HCT116 (cell line): ENCODE results near the gene MCM8. TPM values are rescaled to one million over a fixed set of nuclear protein-coding genes. Genes with fewer than 3 reads are reported as not detected.

ENCODE experiments used
- ATAC-seq: fragments of 200-7000 bp; cut with Tn5 transposase; 2 replicates; pipeline ENCODE4 v1.9.1; 2020; ENCODE audit warnings: mild to moderate bottlenecking, moderate library complexity
- BruUV-seq: library from RNA; stranded (reverse); fragments of 400-500 nt; replicated peaks from 2 replicates; lab custom pipeline; 2021; lab: Mats Ljungman, UMichigan
- CTCF ChIA-PET: fragments of 300-600 bp; sonication (Branson Sonifier 250); formaldehyde crosslinking; loops from one replicate; lab custom pipeline; 2021; ENCODE audit warnings: antibody characterized with exemption; lab: Charles Lee
- POLR2A ChIA-PET: fragments of 300-600, 350-600 bp; sonication (Branson Sonifier 250); formaldehyde crosslinking; loops from one replicate; lab custom pipeline; 2021; ENCODE audit warnings: antibody characterized with exemption; lab: Charles Lee
- RAD21 ChIA-PET, 2 experiments: fragments of 300-600 bp; sonication (Branson Sonifier 250); formaldehyde crosslinking; loops; one replicate each; lab custom pipeline; 2023; ENCODE audit warnings: low total read pairs in 2 of 2; ENCODE audit not compliant: uncharacterized antibody in 2 of 2, unreplicated experiment in 2 of 2, low non-redundant PET in 1 of 2; lab: Charles Lee
- DNase-seq: peaks from one replicate; pipeline ENCODE4 v3.0.0-alpha.2; 2010; ENCODE audit warnings: low read depth, low spot score
- H2AFZ ChIP-seq: fragments of 200-600 bp; shearing (Covaris generic), sonication (generic); 2 replicates; pipeline ENCODE4 v1.6.1; 2017; ENCODE audit warnings: low read depth, mixed run types, mixed read lengths, antibody characterized with exemption, low read length; ENCODE audit not compliant: poor library complexity, severe bottlenecking
- H3K27ac ChIP-seq: 2 replicates; pipeline ENCODE4 v1.5.1; 2012; ENCODE audit warnings: low read depth, low read length
- H3K27me3 ChIP-seq: fragments of 200-600 bp; sonication (generic); 2 replicates; pipeline ENCODE4 v1.6.1; 2016; ENCODE audit warnings: mixed run types, low read length, mixed read lengths; ENCODE audit not compliant: insufficient read depth
- H3K36me3 ChIP-seq, 2 experiments: fragments of 200-500 bp in 1 of 2; fragments of 200-600 bp in 1 of 2; sonication (Bioruptor generic) in 1 of 2; sonication (generic) in 1 of 2; 2 replicates each; pipeline versions ENCODE4 v1.5.1 to v1.6.1; 2014 to 2016; ENCODE audit warnings: low read length in 2 of 2, inconsistent platforms in 1 of 2, mixed read lengths in 1 of 2, mixed run types in 1 of 2; ENCODE audit not compliant: insufficient read depth in 2 of 2, control insufficient read depth in 1 of 2
- H3K4me1 ChIP-seq, 2 experiments: fragments of 200-600 bp in 1 of 2; sonication (generic) in 1 of 2; 2 replicates each; pipeline versions ENCODE4 v1.5.1 to v1.6.1; 2012 to 2017; ENCODE audit warnings: low read length in 2 of 2, inconsistent platforms in 1 of 2, mild to moderate bottlenecking in 1 of 2, mixed read lengths in 1 of 2, mixed run types in 1 of 2, moderate library complexity in 1 of 2; ENCODE audit not compliant: insufficient read depth in 2 of 2, control insufficient read depth in 1 of 2
- H3K4me2 ChIP-seq: fragments of 200-600 bp; sonication (generic); 2 replicates; pipeline ENCODE4 v1.6.1; 2017; ENCODE audit warnings: mixed run types, low read length, mixed read lengths
- H3K4me3 ChIP-seq, 2 experiments: fragments of 200-600 bp in 1 of 2; sonication (generic) in 1 of 2; replicated peaks in 1 of 2; 2 replicates each; pipeline ENCODE4 v1.5.1; 2011 to 2016; ENCODE audit warnings: low read length in 2 of 2, control low read depth in 1 of 2, low read depth in 1 of 2, mild to moderate bottlenecking in 1 of 2, mixed read lengths in 1 of 2, mixed run types in 1 of 2
- H3K79me2 ChIP-seq: fragments of 200-600 bp; sonication (generic); 2 replicates; pipeline ENCODE4 v1.6.1; 2017; ENCODE audit warnings: mild to moderate bottlenecking, mixed run types, low read length, moderate library complexity, mixed read lengths; ENCODE audit not compliant: insufficient read depth
- H3K9ac ChIP-seq: fragments of 200-600 bp; sonication (generic); 2 replicates; pipeline ENCODE4 v1.6.1; 2016; ENCODE audit warnings: low read length, mixed read lengths
- H3K9me2 ChIP-seq: fragments of 200-600 bp; sonication (generic), shearing (Covaris generic); 2 replicates; pipeline ENCODE4 v1.6.1; 2017; ENCODE audit warnings: mixed run types, mild to moderate bottlenecking, moderate library complexity; ENCODE audit not compliant: insufficient read depth
- H3K9me3 ChIP-seq, 2 experiments: fragments of 200-500 bp in 1 of 2; fragments of 200-600 bp in 1 of 2; sonication (Bioruptor generic) in 1 of 2; sonication (generic) in 1 of 2; 2 replicates each; pipeline ENCODE4 v1.6.1; 2014 to 2017; ENCODE audit warnings: low read length in 2 of 2, mixed read lengths in 2 of 2, inconsistent platforms in 1 of 2, low read depth in 1 of 2, mild to moderate bottlenecking in 1 of 2, mixed run types in 1 of 2, moderate library complexity in 1 of 2; ENCODE audit not compliant: control insufficient read depth in 1 of 2, insufficient read depth in 1 of 2
- H4K20me1 ChIP-seq: fragments of 200-600 bp; sonication (generic), shearing (Covaris generic); 2 replicates; pipeline ENCODE4 v1.6.1; 2017; ENCODE audit warnings: mixed run types, mild to moderate bottlenecking, moderate library complexity; ENCODE audit not compliant: insufficient read depth
- ATF3 ChIP-seq: IDR thresholded peaks from 2 replicates; pipeline ENCODE4 v1.6.1; 2012
- CBX3 ChIP-seq: IDR thresholded peaks from 2 replicates; pipeline ENCODE4 v1.6.1; 2012; ENCODE audit warnings: low read depth
- EGR1 ChIP-seq: IDR thresholded peaks from 2 replicates; pipeline ENCODE4 v1.6.1; 2012; ENCODE audit warnings: low read depth
- FOSL1 ChIP-seq: IDR thresholded peaks from 2 replicates; pipeline ENCODE4 v1.6.1; 2012; ENCODE audit warnings: low read depth
- JUND ChIP-seq: IDR thresholded peaks from 2 replicates; pipeline ENCODE4 v1.6.1; 2012
- MAX ChIP-seq: IDR thresholded peaks from 2 replicates; pipeline ENCODE4 v1.6.1; 2012
- POLR2A ChIP-seq: IDR thresholded peaks from 2 replicates; pipeline ENCODE4 v1.7.0; 2011; ENCODE audit warnings: borderline replicate concordance; ENCODE audit not compliant: insufficient read depth, insufficient read length; ENCODE audit errors: extremely low read depth
- RAD21 ChIP-seq: IDR thresholded peaks from 2 replicates; pipeline ENCODE4 v1.6.1; 2012; ENCODE audit warnings: low read depth, mild to moderate bottlenecking
- SP1 ChIP-seq: IDR thresholded peaks from 2 replicates; pipeline ENCODE4 v1.6.1; 2012; ENCODE audit warnings: low read depth
- intact Hi-C: fragments of 100-400 bp; cut with micrococcal nuclease; formaldehyde crosslinking; loops from 2 replicates; pipeline ENCODE4 v1.10.0; 2022
- total RNA-seq: library from RNA; stranded (reverse); gene quantifications from one replicate; pipeline ENCODE4 v1.2.1, GENCODE V29; 2021; ENCODE audit not compliant: unreplicated experiment

The MCM8 gene
- total RNA-seq, 1 experiment from 2014 or later, result 21.9 TPM

GRCh38 chr20:5918856-5919625 is 31.4 kb upstream of the MCM8 start:
- ChIA-PET POLR2A (interaction anchor here (0.6 to 0.7 kb wide), 3 partner anchors 82 to 1593 kb away, joined by 3 to 4 read pairs (median 4); partner anchors contain the start of gene FERMT1), RAD21 (no interaction called here), CTCF (no interaction called here)
- intact Hi-C loops, result no loop called here
- Histone ChIP-seq H3K4me3 (peak overlapping the region in 1 of 2 experiments; percentile 1; a peak in 1 of 4 replicates), H3K27ac (0 out of 2 replicates have a peak overlapping the region, but pooled peaks have one; percentile 31), H3K4me1 (peaks cover 11 to 23% of the 10 kb centered on the region in 2 experiments), H3K27me3 (peaks cover 9% of the 10 kb centered on the region), H3K9ac (no peak overlapping the region; the same call in 1 of the 2 replicates), H2AFZ (peak overlapping the region; percentile 44), H3K9me2 (no peaks in the 10 kb centered on the region), H3K4me2 (peak overlapping the region; percentile 53), H3K36me3 (no peaks in the 10 kb centered on the region), H4K20me1 (no peaks in the 10 kb centered on the region), H3K9me3 (no peaks in the 10 kb centered on the region), H3K79me2 (no peaks in the 10 kb centered on the region)
- TF ChIP-seq CBX3 (peak; percentile 35; the same call in 1 of the 2 replicates), RAD21 (no peak), MAX (peak; percentile 56), POLR2A (no peak), JUND (peak; percentile 36), EGR1 (no peak), FOSL1 (peak; percentile 51), SP1 (peak; percentile 39), ATF3 (no peak)
- no peak for DNase-seq
- peak; percentile 85 for ATAC-seq
- BruUV-seq, result no TSS peak
